Fibroblast of skin of left quadriceps (primary cell): ENCODE data around the gene RAB11B.
"Not testable (repeated sequence)": the region's sequence is repeated elsewhere in the genome, so short reads cannot be mapped to it uniquely, and the experiment has no call there.

Source experiments
- DNase-seq, 2 experiments: peaks; one replicate each; pipeline ENCODE4 v3.0.0-alpha.2; 2013; ENCODE audit warnings: low read depth in 2 of 2

The RAB11B gene

DNA sequence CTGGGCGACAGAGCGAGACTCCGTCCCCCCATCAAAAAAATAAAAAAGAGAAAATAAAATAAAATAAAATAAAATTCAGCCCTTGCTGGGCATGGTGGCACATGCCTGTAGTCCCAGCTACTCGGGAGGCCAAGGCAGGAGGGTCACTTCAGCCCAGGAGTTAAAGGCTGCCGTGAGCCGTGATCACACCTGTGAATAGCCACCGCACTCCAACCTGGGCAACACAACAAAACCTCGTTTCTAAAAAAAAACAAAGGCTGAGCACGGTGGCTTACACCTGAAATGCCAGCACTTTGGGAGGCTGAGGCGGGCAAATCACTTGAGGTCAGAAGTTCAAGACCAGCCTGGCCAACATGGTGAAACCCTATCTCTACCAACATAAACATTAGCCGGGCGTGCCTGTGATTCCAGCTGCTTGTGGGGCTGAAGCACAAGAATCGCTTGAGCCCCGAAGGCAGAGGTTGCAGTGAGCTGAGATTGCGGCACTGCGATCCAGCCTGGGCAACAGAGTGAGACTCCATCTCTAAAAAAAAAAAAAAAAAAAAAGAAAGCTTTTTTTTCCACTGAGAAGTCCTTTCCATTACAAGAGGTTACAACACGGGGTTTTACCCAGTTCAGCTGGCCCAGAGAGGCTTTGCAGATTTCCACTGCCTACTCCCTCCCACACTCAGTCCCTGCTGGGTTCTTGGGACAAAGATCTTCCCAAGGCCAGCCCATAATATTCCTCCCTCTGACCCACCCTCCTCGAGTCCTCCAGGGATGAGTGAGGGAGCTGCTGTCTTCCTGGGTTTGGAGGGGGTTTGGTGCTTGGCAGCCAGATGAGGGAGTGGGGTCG is 19.8 kb upstream of the RAB11B start:
- no peak for DNase-seq

DNA sequence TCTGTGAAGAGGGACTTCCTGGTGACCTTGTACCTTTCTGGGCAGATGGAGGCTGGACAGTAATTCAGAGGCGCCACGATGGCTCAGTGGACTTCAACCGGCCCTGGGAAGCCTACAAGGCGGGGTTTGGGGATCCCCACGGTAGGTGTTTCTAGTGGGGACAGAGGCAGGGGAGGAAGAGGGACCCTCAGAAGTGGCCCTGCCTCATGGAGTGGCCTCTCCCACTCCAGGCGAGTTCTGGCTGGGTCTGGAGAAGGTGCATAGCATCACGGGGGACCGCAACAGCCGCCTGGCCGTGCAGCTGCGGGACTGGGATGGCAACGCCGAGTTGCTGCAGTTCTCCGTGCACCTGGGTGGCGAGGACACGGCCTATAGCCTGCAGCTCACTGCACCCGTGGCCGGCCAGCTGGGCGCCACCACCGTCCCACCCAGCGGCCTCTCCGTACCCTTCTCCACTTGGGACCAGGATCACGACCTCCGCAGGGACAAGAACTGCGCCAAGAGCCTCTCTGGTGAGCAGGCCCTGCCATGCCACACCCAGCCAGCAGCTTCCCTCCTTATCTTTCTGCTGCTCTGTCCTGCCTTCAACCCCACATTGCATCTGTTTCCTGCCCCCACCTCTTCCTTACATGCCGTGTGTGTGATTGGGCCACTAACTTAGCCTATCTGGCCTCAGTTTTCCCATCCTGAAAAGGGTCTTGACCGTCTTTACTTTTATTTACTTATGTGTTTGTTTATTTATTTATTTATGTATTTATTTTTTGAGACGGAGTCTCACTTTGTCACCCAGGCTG is 19.0 kb upstream of the RAB11B start:
- DNase-seq = no peak

DNA sequence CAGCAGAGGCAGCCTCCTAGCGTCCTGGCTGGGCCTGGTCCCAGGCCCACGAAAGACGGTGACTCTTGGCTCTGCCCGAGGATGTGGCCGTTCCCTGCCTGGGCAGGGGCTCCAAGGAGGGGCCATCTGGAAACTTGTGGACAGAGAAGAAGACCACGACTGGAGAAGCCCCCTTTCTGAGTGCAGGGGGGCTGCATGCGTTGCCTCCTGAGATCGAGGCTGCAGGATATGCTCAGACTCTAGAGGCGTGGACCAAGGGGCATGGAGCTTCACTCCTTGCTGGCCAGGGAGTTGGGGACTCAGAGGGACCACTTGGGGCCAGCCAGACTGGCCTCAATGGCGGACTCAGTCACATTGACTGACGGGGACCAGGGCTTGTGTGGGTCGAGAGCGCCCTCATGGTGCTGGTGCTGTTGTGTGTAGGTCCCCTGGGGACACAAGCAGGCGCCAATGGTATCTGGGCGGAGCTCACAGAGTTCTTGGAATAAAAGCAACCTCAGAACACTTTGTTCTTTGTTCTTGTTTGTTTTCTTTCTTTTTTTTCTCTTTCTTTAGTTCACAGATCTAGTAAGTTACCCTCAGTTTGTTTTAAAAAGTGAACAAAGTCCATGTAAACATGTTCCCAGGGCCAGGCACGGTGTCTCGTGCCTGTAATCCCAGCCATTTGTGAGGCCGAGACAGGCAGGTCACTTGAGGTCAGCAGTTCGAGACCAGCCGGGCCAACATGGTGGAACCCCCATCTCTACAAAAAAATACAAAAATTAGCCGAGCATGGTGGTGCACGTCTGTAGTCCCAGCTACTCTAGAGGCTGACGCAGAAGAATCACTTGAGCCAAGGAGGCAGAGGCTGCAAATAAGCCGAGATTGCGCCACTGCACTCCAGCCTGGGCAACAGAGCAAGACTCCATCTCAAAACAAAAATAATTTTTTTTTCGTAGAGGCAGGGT is 16.0 kb upstream of the RAB11B start:
- no peak for DNase-seq

GRCh38 chr19:8375766-8376165 is 14.4 kb upstream of the RAB11B start:
- not testable (repeated sequence) for DNase-seq

DNA sequence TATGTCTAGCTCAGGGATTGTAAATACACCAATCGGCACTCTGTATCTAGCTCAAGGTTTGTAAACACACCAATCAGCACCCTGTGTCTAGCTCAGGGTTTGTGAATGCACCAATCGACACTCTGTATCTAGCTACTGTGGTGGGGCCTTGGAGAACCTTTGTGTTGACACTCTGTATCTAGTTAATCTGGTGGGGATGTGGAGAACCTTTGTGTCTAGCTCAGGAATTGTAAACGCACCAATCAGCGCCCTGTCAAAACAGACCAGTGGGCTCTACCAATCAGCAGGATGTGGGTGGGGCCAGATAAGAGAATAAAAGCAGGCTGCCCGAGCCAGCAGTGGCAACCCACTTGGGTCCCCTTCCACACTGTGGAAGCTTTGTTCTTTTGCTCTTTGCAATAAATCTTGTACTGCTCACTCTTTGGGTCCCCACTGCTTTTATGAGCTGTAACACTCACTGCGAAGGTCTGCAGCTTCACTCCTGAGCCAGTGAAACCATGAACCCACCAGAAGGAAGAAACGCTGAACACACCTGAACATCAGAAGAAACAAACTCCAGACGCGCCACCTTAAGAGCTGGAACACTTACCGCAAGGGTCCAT is 13.7 kb upstream of the RAB11B start:
- not testable (repeated sequence) for DNase-seq

DNA sequence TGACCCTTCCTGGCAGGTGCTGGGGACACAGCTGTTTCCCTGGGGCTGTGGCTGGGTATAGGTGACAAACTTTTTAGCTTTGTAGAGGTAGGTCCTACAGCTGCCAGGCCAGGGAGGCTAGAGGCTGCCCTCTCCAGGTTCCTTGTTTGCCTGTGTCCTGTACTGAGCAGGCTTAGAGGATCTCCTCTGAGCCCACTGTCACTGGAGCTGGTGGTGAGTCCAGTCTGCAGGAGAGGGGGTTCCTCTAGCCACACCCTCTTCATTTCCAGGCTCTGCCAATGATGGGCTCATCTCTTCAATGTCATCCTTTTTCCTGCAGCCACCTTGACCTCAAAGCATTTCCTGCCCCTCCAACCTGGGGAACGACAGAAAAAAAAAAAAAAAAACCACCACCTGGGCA is 12.6 kb upstream of the RAB11B start:
- no peak for DNase-seq

DNA sequence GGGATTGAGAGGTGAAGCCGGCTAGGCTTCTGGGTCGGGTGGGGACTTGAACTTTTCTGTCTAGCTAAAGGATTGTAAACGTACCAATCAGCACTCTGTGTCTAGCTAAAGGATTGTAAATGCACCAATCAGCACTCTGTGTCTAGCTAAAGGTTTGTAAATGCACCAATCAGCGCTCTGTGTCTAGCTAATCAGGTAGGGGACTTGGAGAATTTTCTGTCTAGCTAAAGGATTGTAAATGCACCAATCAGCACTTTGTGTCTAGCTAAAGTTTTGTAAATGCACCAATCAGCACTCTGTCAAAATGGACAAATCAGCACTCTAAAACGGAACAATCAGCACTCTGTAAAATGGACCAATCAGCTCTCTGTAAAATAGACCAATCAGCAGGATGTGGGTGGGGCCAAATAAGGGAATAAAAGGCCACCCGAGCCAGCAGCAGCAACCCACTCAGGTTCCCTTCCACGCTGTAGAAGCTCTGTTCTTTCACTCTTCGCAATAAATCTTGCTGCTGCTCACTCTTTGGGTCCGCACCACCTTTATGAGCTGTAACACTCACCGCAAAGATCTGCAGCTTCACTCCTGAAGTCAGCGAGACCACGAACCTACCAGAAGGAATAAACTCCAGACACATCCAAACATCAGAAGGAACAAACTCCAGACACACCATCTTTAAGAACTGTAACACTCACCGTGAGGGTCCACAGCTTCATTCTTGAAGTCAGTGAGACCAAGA is 10.8 kb upstream of the RAB11B start:
- DNase-seq = not testable (repeated sequence)

- DNase-seq = not testable (repeated sequence)
Observed at GRCh38 chr19:8384569-8384968, 5.6 kb upstream of the RAB11B start.

- DNase-seq = not testable (repeated sequence)
Observed at GRCh38 chr19:8385103-8385502, 5.1 kb upstream of the RAB11B start.

DNA sequence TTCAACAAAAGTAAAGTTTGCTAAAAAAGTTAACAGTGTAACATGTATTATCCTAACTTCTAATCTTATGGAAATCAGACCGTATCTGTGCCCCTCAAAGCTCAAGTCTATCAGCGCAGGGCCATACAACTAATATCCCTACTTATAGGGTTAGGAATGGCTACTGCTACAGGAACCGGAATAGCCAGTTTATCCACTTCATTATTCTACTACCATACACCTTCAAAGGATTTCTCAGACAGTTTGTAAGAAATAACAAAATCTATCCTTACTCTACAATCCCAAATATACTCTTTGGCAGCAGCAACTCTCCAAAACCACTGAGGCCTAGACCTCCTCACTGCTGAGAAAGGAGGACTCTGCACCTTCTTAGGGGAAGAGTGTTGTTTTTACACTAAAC is 4.6 kb upstream of the RAB11B start:
- not testable (repeated sequence) for DNase-seq

- DNase-seq = not testable (repeated sequence)
Observed at GRCh38 chr19:8386419-8386818, 3.7 kb upstream of the RAB11B start.

DNA sequence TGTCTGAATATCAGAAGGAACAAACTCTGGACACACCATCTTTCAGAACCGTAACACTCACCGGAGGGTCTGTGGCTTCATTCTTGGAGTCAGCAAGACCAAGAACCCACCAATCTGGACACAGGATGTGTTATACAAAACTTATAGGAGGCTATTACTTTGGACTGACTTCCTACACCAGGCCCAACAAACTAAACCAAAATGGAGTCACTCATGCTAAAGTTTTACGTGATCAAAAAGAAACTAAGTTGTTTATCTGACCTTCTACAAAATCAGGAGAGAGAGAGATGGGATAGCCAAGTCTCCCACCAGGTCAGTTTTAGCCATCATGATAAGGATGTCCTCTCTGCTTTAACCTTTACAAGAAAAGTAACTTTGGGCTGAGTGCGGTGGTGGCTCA is 3.2 kb upstream of the RAB11B start:
- no peak for DNase-seq

GRCh38 chr19:8387688-8388611 is 2.2 kb upstream of the RAB11B start:
- DNase-seq = no peak

- DNase-seq = no peak
Observed at GRCh38 chr19:8388612-8388958, 1.6 kb upstream of the RAB11B start.

GRCh38 chr19:8390617-8390981 is 439 bp downstream of the RAB11B start:
- DNase-seq = peak; percentile 79 to 81

- no peak for DNase-seq
Observed at GRCh38 chr19:8391198-8392016, 1.2 kb downstream of the RAB11B start.

DNA sequence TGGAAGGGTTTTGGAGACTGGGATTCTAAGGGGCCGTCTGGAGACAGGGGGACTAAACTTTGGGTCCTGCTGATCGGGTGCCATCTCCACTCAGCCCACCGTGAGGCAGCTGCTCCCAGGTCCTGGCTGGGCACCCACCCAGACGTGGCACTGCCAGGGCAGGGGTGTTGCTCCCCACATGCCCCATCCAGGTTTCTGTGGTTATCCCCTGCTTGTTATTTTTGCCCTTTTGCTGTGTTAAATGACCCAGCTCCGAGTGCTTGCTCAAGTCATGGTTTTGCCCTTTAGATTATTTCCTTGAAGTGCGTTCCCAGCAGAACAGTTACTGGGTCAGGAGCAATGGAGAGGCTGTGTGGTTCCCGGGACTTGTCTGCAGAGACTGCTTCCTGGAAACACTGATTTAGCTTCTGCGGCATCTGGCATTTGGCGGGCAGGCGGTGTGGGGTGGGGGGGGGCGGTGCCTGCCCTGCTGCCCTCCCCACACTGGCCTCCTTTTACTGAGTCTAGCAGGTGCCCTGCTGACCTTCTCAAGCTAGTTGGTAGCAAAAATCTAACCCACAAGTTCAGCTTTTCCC is 1.9 kb downstream of the RAB11B start:
- DNase-seq = no peak

- DNase-seq = no peak
Observed at GRCh38 chr19:8393192-8393870, 3.2 kb downstream of the RAB11B start.
